Keratinocyte (primary cell): ENCODE measurements around the gene LSAMP. TPM values are rescaled to one million over a fixed set of nuclear protein-coding genes. Genes with fewer than 3 reads are reported as not detected.
A peak's percentile ranks its signal among the peaks of the same experiment; 100 is the strongest.

Experiments
- DNase-seq: peaks from one replicate; pipeline ENCODE4 v3.0.0-alpha.2; 2011; ENCODE audit warnings: low read depth, missing footprints, low spot score
- FAIRE-seq: peaks from 2 replicates; lab custom pipeline; 2011; peaks lifted over from hg19 to GRCh38; lab: Jason Lieb, UNC
- H2AFZ ChIP-seq: 2 replicates; pipeline ENCODE4 v1.6.0; 2012; ENCODE audit warnings: low read length, control low read depth, inconsistent platforms; ENCODE audit not compliant: control insufficient read depth
- H3K27ac ChIP-seq: 2 replicates; pipeline ENCODE4 v1.5.1; 2011; ENCODE audit warnings: low read length; ENCODE audit not compliant: control insufficient read depth, insufficient read depth
- H3K27me3 ChIP-seq: 3 replicates; pipeline ENCODE4 v1.6.0; 2011; ENCODE audit warnings: low read length; ENCODE audit not compliant: control insufficient read depth, insufficient read depth; ENCODE audit errors: extremely low read depth
- H3K36me3 ChIP-seq, 2 experiments: 2 replicates in 1 of 2; 3 replicates in 1 of 2; pipeline ENCODE4 v1.5.1; 2011; ENCODE audit warnings: low read length in 2 of 2, mild to moderate bottlenecking in 1 of 2; ENCODE audit not compliant: control insufficient read depth in 2 of 2, insufficient read depth in 2 of 2; ENCODE audit errors: extremely low read depth in 1 of 2
- H3K4me1 ChIP-seq: 3 replicates; pipeline ENCODE4 v1.5.1; 2011; ENCODE audit warnings: low read length; ENCODE audit not compliant: control insufficient read depth, insufficient read depth; ENCODE audit errors: extremely low read depth
- H3K4me2 ChIP-seq: 3 replicates; pipeline ENCODE4 v1.6.0; 2011; ENCODE audit warnings: low read depth, low read length; ENCODE audit not compliant: control insufficient read depth, insufficient read depth; ENCODE audit errors: extremely low read depth
- H3K4me3 ChIP-seq, 3 experiments: fragments of 200-600 bp in 1 of 3; sonication (generic) in 1 of 3; 2 replicates in 2 of 3; 3 replicates in 1 of 3; pipeline ENCODE4 v1.5.1; 2011 to 2016; ENCODE audit warnings: low read length in 3 of 3, mild to moderate bottlenecking in 3 of 3, control low read depth in 2 of 3, inconsistent platforms in 1 of 3, low read depth in 1 of 3, mixed read lengths in 1 of 3, mixed run types in 1 of 3, moderate library complexity in 1 of 3; ENCODE audit not compliant: control insufficient read depth in 2 of 3, insufficient read depth in 2 of 3; ENCODE audit errors: extremely low read depth in 1 of 3
- H3K79me2 ChIP-seq: 2 replicates; pipeline ENCODE4 v1.6.0; 2012; ENCODE audit warnings: low read length; ENCODE audit not compliant: control insufficient read depth, insufficient read depth
- H3K9ac ChIP-seq: 3 replicates; pipeline ENCODE4 v1.6.0; 2011; ENCODE audit warnings: low read length; ENCODE audit not compliant: control insufficient read depth, insufficient read depth; ENCODE audit errors: extremely low read depth
- H3K9me1 ChIP-seq: 3 replicates; pipeline ENCODE4 v1.6.0; 2011; ENCODE audit warnings: low read length; ENCODE audit not compliant: control insufficient read depth, insufficient read depth; ENCODE audit errors: extremely low read depth
- H3K9me3 ChIP-seq: 2 replicates; pipeline ENCODE4 v1.5.1; 2012; ENCODE audit warnings: low read depth, low read length; ENCODE audit not compliant: control insufficient read depth
- H4K20me1 ChIP-seq: 3 replicates; pipeline ENCODE4 v1.6.0; 2011; ENCODE audit warnings: low read length; ENCODE audit not compliant: control insufficient read depth, insufficient read depth; ENCODE audit errors: extremely low read depth
- CTCF ChIP-seq, 3 experiments: IDR thresholded peaks in 1 of 3; conservative IDR thresholded peaks in 1 of 3; optimal IDR thresholded peaks in 1 of 3; 2 replicates in 2 of 3; 3 replicates in 1 of 3; pipeline versions ENCODE3 to v1.5.1; 2011; ENCODE audit warnings: low read length in 3 of 3, mild to moderate bottlenecking in 3 of 3, moderate library complexity in 2 of 3, control low read depth in 1 of 3, inconsistent platforms in 1 of 3; ENCODE audit not compliant: insufficient read depth in 2 of 3; ENCODE audit errors: extremely low read depth in 1 of 3
- EZH2 ChIP-seq: IDR thresholded peaks from one replicate; pipeline ENCODE4 v1.6.1; 2012; ENCODE audit warnings: inconsistent platforms, mild to moderate bottlenecking, low read length, moderate library complexity
- dilution Hi-C: fragments of 300-500 bp; cut with MboI; formaldehyde crosslinking; loops from one replicate; pipeline ENCODE4 v1.7.0; 2020; ENCODE audit warnings: low sequenced_read_pairs; ENCODE audit not compliant: extremely low pct_ligation_motif_present
- polyA plus RNA-seq, 5 experiments: library from polyadenylated mRNA; depleted of rRNA in 3 of 5; stranded (reverse) in 3 of 5; stranded (forward) in 1 of 5; unstranded in 1 of 5; fragments of >200 nt; gene quantifications; 1 replicate in 1 of 5; 2 replicates in 3 of 5; 3 replicates in 1 of 5; pipeline versions ENCODE4 v1.2.1 to v1.2.3, GENCODE V29; 2011 to 2012; ENCODE audit warnings: missing spikeins in 2 of 5, low read depth in 1 of 5, low replicate concordance in 1 of 5

Gene LSAMP
- polyA plus RNA-seq, 1 donor (not counting 4 experiments of a cell fraction or from before 2014, with no cell fraction given): 0.12 TPM

GRCh38 chr3:115838786-115839185 lies 606.5 kb downstream of the LSAMP start:
- dilution Hi-C loops: no loop called here
- H3K27me3 ChIP-seq: no peaks in the 10 kb centered on the region
- no peaks in the 10 kb centered on the region for H3K79me2 ChIP-seq
- no peak overlapping the region for H2AFZ ChIP-seq
- no peak for TF ChIP-seq EZH2
- TF ChIP-seq CTCF (optimal IDR thresholded peaks at IDR 0.05 in 1 of 3, IDR thresholded peaks at IDR 0.05 in 1 of 3, conservative IDR thresholded peaks at IDR 0.05 in 1 of 3; ENCODE audit: extremely low read depth in 1 of 3, insufficient read depth in 2 of 3, low read length in 3 of 3): no peak
- H3K9me1 ChIP-seq: no peaks in the 10 kb centered on the region
- H3K4me2 ChIP-seq: no peak overlapping the region
- H3K36me3 ChIP-seq: no peaks in the 10 kb centered on the region
- no peak for DNase-seq
- no peaks in the 10 kb centered on the region for H3K9me3 ChIP-seq
- H4K20me1 ChIP-seq: no peaks in the 10 kb centered on the region
- H3K4me3 ChIP-seq: no peak overlapping the region
- H3K27ac ChIP-seq: no peak overlapping the region
- peaks cover under 1% of the 10 kb centered on the region for H3K4me1 ChIP-seq
- H3K9ac ChIP-seq: no peak overlapping the region
- FAIRE-seq: no peak

- Histone ChIP-seq H2AFZ (no peak overlapping the region), H3K79me2 (no peaks in the 10 kb centered on the region), H3K9me1 (no peaks in the 10 kb centered on the region), H3K9ac (no peak overlapping the region), H3K36me3 (no peaks in the 10 kb centered on the region), H3K27ac (no peak overlapping the region), H3K4me3 (no peak overlapping the region), H3K4me1 (peaks cover 16% of the 10 kb centered on the region), H3K27me3 (no peaks in the 10 kb centered on the region), H3K9me3 (no peaks in the 10 kb centered on the region), H4K20me1 (no peaks in the 10 kb centered on the region), H3K4me2 (no peak overlapping the region)
- TF ChIP-seq CTCF (optimal IDR thresholded peaks at IDR 0.05 in 1 of 3, IDR thresholded peaks at IDR 0.05 in 1 of 3, conservative IDR thresholded peaks at IDR 0.05 in 1 of 3; ENCODE audit: extremely low read depth in 1 of 3, insufficient read depth in 2 of 3, low read length in 3 of 3) (peak in 2 of 3 experiments; percentile 51 to 52), EZH2 (no peak)
- dilution Hi-C loops: no loop called here
- DNase-seq: no peak
- no peak for FAIRE-seq
These were observed 608.3 kb downstream of the LSAMP start for GRCh38 chr3:115836944-115837343.
